ENCODE data around the gene PPM1M. TPM values are rescaled to one million over a fixed set of nuclear protein-coding genes. Genes with fewer than 3 reads are reported as not detected.
A peak's percentile ranks its signal among the peaks of the same experiment; 100 is the strongest.

Gene PPM1M
- total RNA-seq, 1 donor = 20.3 TPM

GRCh38 chr3:52286777-52287110, 41.2 kb downstream of the PPM1M start:
- TF ChIP-seq, protein P1, sequence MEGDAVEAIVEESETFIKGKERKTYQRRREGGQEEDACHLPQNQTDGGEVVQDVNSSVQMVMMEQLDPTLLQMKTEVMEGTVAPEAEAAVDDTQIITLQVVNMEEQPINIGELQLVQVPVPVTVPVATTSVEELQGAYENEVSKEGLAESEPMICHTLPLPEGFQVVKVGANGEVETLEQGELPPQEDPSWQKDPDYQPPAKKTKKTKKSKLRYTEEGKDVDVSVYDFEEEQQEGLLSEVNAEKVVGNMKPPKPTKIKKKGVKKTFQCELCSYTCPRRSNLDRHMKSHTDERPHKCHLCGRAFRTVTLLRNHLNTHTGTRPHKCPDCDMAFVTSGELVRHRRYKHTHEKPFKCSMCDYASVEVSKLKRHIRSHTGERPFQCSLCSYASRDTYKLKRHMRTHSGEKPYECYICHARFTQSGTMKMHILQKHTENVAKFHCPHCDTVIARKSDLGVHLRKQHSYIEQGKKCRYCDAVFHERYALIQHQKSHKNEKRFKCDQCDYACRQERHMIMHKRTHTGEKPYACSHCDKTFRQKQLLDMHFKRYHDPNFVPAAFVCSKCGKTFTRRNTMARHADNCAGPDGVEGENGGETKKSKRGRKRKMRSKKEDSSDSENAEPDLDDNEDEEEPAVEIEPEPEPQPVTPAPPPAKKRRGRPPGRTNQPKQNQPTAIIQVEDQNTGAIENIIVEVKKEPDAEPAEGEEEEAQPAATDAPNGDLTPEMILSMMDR (IDR thresholded peaks at IDR 0.05; ENCODE audit: insufficient read depth, low read depth, low read length) = no peak
- H3K4me3 ChIP-seq (ENCODE audit: low read depth, low read length) = peak overlapping the region; percentile 96
- peak; percentile 43 for DNase-seq (ENCODE audit: low read depth)

DNA sequence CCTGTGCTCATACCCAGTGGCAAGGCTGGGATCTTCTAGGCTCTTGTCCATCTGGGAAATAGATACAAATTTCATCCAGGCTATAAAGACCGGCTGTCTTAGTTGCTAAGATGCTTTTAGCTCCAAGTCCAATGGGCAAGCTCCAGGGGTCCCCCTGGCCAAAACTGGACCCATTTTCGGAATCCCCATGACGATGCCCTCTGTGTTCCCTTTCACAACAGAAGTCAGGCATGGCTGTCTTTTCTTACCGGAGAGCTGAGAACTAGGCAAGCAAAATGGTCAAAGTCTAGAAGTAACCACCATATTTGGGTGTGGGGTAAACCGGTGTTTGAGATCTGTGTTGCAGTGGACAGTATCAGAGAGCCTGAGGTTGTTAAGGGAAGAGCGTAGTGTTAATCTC, 43.1 kb downstream of the PPM1M start:
- peak overlapping the region; percentile 96 for H3K4me3 ChIP-seq (ENCODE audit: low read depth, low read length)
- DNase-seq (ENCODE audit: low read depth) = no peak
- TF ChIP-seq, protein P1 (IDR thresholded peaks at IDR 0.05; ENCODE audit: insufficient read depth, low read depth, low read length) = no peak

DNA sequence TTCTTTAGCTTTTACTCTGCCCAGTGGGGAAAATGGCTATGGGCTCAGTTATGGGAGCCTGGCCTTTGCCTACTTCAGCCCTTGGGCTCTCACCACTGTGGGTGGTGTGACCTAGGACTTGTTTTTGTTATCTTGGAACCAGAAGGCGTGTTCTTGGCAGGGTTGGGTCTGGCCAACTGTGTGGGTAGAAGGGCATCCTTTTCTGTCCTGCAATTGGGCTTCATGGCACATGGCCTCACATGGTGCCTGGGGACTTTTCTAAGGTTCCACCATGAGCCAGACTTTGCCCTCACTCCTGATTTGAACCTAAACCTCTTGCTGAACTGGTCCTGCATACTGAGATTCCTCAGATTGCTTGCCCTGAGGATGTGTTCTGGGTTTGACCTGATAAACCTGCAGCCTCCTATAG, 43.8 kb downstream of the PPM1M start:
- no peak for DNase-seq (ENCODE audit: low read depth)
- H3K4me3 ChIP-seq (ENCODE audit: low read depth, low read length) = no peak overlapping the region
- TF ChIP-seq, protein P1 (IDR thresholded peaks at IDR 0.05; ENCODE audit: insufficient read depth, low read depth, low read length) = no peak

DNA sequence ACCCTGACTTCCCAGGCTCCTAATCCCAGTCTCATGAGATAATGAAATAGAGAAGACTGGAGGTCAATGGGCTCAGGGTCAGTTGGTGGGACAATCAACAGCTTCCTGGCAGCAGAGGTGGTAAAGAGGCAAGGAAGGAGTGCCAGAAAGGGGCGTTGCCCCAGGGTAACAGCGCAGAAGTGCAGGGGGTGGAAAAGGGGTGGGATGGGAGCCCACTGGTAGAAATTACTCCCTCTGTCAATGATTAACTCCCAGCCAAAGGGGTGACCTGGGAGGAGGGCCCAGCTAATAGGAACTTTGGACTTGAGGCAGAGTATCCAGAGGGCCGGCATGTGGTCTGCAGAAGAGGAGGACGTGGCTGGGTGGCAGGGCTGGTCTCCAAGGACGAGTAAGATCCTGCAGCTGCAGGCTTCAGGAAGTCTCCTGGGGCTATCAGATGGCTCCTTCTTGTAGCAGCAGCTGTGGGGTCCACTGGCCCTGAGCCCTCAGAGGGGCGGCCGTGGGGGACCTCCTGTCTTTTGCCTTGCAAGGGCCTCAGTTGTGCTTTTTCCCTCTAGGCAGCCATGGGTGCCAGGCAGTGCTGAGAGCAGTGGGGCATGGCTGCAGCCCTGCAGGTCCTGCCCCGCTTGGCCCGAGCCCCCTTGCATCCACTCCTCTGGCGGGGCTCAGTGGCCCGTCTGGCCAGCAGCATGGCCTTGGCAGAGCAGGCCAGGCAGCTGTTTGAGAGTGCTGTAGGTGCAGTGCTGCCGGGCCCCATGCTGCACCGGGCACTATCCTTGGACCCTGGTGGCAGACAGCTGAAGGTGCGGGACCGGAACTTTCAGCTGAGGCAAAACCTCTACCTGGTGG, 44.4 kb downstream of the PPM1M start:
- TF ChIP-seq, protein P1 (IDR thresholded peaks at IDR 0.05; ENCODE audit: insufficient read depth, low read depth, low read length) = no peak
- DNase-seq (ENCODE audit: low read depth) = no peak
- H3K4me3 ChIP-seq (ENCODE audit: low read depth, low read length) = no peak overlapping the region

GRCh38 chr3:52290596-52291507, 45.3 kb downstream of the PPM1M start:
- TF ChIP-seq, protein P1 (IDR thresholded peaks at IDR 0.05; ENCODE audit: insufficient read depth, low read depth, low read length) = no peak
- DNase-seq (ENCODE audit: low read depth) = no peak
- H3K4me3 ChIP-seq (ENCODE audit: low read depth, low read length) = no peak overlapping the region

- no peak overlapping the region for H3K4me3 ChIP-seq (ENCODE audit: low read depth, low read length)
- TF ChIP-seq, protein P1 (IDR thresholded peaks at IDR 0.05; ENCODE audit: insufficient read depth, low read depth, low read length) = peak; percentile 56
- DNase-seq (ENCODE audit: low read depth) = no peak
Observed at GRCh38 chr3:52291508-52292181, 46.1 kb downstream of the PPM1M start.

All from fibroblast of villous mesenchyme (primary cell).